Measurements from ENCODE around the gene GADD45GIP1.
"Not testable (repeated sequence)": the region's sequence is repeated elsewhere in the genome, so short reads cannot be mapped to it uniquely, and the experiment has no call there.

GADD45GIP1 gene

GRCh38 chr19:12955575-12955974, 1.4 kb downstream of the GADD45GIP1 start:
- DNase-seq: not testable (repeated sequence)

- no peak for DNase-seq
These were observed 2.4 kb downstream of the GADD45GIP1 start for GRCh38 chr19:12954612-12954962.

DNA sequence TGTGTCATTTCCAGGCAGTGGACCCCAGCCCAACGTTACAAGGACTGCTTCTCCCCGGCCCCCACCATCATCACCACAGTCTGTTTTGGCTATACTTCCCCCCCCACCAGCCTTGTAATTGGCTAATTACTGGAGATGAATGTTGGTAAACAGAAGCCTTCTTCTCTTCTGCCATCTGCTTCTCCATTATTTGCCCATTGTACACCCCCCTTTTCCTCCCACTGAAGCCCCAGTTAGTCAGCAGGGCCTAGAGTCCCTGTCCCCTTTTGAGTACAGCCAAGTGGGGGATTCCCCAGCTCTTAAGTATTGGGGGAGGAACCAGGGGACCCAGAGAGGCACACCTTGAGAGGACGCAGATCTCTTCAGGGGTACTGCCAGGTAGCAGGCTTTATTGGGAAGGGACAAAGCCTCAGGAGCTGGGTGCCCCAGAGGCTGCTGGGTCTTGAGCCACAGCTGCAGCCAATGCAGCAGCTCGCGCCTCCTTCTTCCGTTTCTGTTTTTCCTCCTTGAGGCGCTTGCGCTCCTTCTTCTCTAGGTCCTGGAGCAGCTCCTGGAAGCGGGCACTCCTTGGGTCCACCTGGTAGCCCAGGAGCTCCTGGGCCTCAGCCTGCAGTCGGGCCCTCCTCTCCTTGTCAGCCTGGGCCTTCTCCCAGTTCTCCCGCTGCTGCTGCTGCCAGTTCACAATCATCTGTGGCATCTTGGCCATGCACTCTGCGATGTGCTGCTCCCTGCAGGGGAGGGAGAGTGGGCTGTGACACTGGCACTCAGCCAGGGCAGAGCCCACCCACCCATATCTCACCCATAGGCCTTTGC, 3.0 kb downstream of the GADD45GIP1 start:
- DNase-seq: no peak

GRCh38 chr19:12953138-12953798, 3.8 kb downstream of the GADD45GIP1 start:
- no peak for DNase-seq

GRCh38 chr19:12952488-12953137, 4.4 kb downstream of the GADD45GIP1 start:
- DNase-seq: no peak

GRCh38 chr19:12952050-12952449, 5.0 kb downstream of the GADD45GIP1 start:
- DNase-seq: not testable (repeated sequence)

GRCh38 chr19:12949363-12950283, 7.4 kb downstream of the GADD45GIP1 start:
- no peak for DNase-seq

GRCh38 chr19:12948612-12949362, 8.2 kb downstream of the GADD45GIP1 start:
- DNase-seq: no peak

DNA sequence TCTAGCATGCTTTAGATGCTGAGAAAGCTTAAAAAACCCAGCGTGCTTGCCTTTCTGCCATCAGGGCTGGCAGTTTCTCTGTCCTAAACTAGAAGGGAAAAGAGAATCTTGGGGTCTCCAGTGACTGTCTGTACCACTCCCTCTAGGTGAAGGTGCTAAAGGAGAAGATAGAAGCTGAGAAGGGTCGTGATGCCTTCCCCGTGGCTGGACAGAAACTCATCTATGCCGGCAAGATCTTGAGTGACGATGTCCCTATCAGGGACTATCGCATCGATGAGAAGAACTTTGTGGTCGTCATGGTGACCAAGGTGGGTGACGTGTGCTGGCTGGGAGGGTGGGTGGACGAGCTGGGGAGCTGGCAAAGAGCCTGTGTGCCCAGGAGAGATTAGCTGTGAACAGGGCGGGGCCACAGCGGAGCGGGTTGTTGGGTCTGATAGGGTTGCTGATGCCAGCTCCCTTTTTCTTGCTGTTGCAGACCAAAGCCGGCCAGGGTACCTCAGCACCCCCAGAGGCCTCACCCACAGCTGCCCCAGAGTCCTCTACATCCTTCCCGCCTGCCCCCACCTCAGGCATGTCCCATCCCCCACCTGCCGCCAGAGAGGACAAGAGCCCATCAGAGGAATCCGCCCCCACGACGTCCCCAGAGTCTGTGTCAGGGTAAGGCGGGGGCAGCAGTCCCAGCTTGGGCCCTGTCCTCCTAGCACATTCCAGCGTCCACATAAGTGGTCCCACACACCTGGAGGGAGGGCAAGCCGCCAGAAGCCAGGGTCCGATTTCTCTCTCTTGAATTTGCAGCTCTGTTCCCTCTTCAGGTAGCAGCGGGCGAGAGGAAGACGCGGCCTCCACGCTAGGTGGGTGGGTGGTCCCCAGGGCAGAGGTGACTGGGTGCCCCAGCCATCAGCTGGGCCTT, 9.1 kb downstream of the GADD45GIP1 start:
- DNase-seq: no peak

GRCh38 chr19:12946731-12947496, 10.1 kb downstream of the GADD45GIP1 start:
- no peak for DNase-seq

DNA sequence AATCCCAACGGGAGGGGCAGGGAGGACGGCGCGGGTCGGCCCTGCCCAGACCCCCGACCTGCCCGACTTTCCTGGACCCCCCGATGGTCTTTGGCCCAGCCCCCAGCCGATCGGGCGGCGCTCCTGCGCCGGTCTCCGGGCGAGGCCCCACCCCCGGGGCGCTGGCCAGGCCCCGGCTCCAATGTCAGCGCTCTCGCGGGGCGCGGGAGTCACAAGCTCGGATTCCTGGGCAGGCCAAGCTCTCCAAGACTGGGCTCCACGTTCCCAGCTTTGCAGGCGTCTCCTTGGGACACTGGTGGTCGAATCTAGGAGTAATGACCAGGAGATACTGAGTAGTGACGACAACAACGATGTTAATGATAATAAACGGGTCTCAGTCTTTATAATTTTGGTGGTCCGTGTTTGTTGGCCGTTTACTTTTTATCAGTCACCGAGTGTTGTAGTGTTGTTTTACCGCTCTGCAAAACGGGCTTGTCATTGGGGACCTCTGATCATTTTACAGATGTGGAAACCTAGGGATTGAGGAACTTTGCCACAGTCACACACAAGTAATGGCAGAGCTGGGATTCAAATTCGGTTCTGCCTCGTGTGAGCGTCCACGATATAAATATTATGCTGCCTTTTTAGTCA, 10.8 kb downstream of the GADD45GIP1 start:
- peak; percentile 38 for DNase-seq

DNA sequence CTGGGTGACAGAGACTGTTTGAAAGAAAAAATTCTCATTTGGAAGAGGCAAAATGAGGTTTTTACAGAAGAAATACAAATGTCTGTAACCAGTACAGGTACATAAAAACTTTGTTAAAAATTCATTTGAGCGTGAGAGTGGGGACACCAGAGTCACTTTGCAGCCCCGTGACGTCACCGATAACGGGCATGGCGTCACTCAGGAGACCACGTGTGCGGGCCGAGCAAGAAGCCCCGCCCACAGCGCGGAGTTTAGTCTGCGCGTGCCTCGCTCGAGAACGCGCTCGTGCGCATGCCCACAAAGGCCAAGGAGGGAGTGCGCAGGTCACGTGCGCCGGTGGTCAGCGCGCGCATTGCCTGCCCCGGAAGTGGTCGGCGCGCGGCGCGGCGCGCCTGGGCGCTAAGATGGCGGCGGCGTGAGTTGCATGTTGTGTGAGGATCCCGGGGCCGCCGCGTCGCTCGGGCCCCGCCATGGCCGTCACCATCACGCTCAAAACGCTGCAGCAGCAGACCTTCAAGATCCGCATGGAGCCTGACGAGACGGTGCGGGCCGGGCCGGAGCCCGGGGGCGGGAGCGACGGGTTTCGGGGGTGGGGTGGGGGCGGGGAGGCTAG, 11.4 kb downstream of the GADD45GIP1 start, which contains the start of gene RAD23A:
Gene RAD23A (plus strand): TSS at position 384 of the 613 bp plus-strand sequence. CDS start 87 bp downstream, at position 471.
- peak; percentile 94 for DNase-seq

GRCh38 chr19:12944104-12944674, 12.8 kb downstream of the GADD45GIP1 start:
- no peak for DNase-seq

GRCh38 chr19:12943437-12944044, 13.5 kb downstream of the GADD45GIP1 start:
- DNase-seq: no peak

GRCh38 chr19:12940897-12941296, 16.1 kb downstream of the GADD45GIP1 start:
- no peak for DNase-seq

DNA sequence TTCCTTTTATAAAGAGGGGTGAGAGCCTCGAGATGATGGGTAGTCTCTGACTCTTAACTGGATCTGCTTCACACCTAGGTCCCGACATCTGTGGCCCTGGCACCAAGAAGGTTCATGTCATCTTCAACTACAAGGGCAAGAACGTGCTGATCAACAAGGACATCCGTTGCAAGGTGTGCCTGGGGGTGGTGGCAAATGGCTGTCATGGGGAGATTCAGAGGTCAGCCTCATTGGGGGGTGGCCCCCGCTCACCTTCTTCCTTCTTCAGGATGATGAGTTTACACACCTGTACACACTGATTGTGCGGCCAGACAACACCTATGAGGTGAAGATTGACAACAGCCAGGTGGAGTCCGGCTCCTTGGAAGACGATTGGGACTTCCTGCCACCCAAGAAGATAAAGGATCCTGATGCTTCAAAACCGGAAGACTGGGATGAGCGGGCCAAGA, 17.0 kb downstream of the GADD45GIP1 start:
- DNase-seq: no peak

GRCh38 chr19:12938779-12939601, 18.0 kb downstream of the GADD45GIP1 start:
- no peak for DNase-seq
